ENCODE measurements around the gene MUC4. TPM values are rescaled to one million over a fixed set of nuclear protein-coding genes. Genes with fewer than 3 reads are reported as not detected.

The MUC4 gene
- total and polyA plus RNA-seq, 9 of the 15 experiments (the other 6 are each of a cell fraction or from before 2014, with no cell fraction given), result under 0.01 to 0.21 (median 0.10) TPM; not detected in 4

- Histone ChIP-seq H3K9me1 (ENCODE audit: control insufficient read depth, insufficient read depth, low read length) (no peaks in the 10 kb centered on the region), H3K27ac (ENCODE audit: extremely low read depth, low read depth, low read length) (no peak overlapping the region), H3K4me1 (replicated peaks in 1 of 2; ENCODE audit: control insufficient read depth in 2 of 2, insufficient read depth in 2 of 2, low read length in 2 of 2) (peaks cover 0 to 5% of the 10 kb centered on the region in 2 experiments; a peak in 3 of 5 replicates), H3K27me3 (ENCODE audit: control insufficient read depth in 2 of 2, insufficient read depth in 2 of 2, low read length in 2 of 2) (peaks cover 30 to 35% of the 10 kb centered on the region in 2 experiments), H4K20me1 (replicated peaks; ENCODE audit: control insufficient read depth, insufficient read depth, low read length) (no peaks in the 10 kb centered on the region; the same call in 1 of the 2 replicates), H3K9ac (ENCODE audit: insufficient read depth in 1 of 2, low read depth in 2 of 2, low read length in 2 of 2) (no peak overlapping the region), H3K9me3 (replicated peaks; ENCODE audit: control insufficient read depth, insufficient read depth, low read depth, low read length) (no peaks in the 10 kb centered on the region), H3K36me3 (ENCODE audit: control insufficient read depth, insufficient read depth, low read length) (no peaks in the 10 kb centered on the region), H3K4me3 (no peak overlapping the region), H3K79me2 (ENCODE audit: control insufficient read depth, insufficient read depth, low read length) (no peaks in the 10 kb centered on the region), H3K4me2 (ENCODE audit: insufficient read depth, low read length) (no peak overlapping the region), H2AFZ (ENCODE audit: low read depth, low read length) (no peak overlapping the region)
- ChIA-PET POLR2A (interaction anchor here (0.5 to 3.2 kb wide), 4 partner anchors 8 to 173 kb away, joined by 4 to 24 read pairs (median 8); no protein-coding TSS in a partner anchor), CTCF (ENCODE audit: low intra/inter-chr PET ratio) (no interaction called here)
- FAIRE-seq, result no peak
- ATAC-seq, result no peak
- WGBS (ENCODE audit: insufficient coverage, low coverage, missing lambda C conversion rate), result 1% methylated on average over 9 of the region's 9 CpGs
- no peak for DNase-seq (ENCODE audit: extremely low read depth in 1 of 4, low spot score in 3 of 4)
- in situ Hi-C loops (cut with MboI), result loop anchor here (5.0 to 25.0 kb wide), 3 partner anchors 100 to 795 kb away; partner anchors contain the start of genes RNF168, SLC51A, SMCO1 and ZDHHC19
- intact Hi-C loops (cut with micrococcal nuclease), result loop anchor here (10.0 kb wide), 2 partner anchors 173 to 477 kb away; partner anchors contain the start of gene PPP1R2
- TF ChIP-seq HMGXB4 (CRISPR knock-in tag; IDR thresholded peaks at IDR 0.05) (0 out of 2 replicates have a peak, but pooled peaks have one; percentile 28), EZH2 (IDR thresholded peaks at IDR 0.05; ENCODE audit: borderline replicate concordance, low read depth, low read length) (0 out of 2 replicates have a peak, but pooled peaks have one; percentile 55), ZBTB1 (CRISPR knock-in tag; IDR thresholded peaks at IDR 0.05; ENCODE audit: borderline replicate concordance, low read depth) (no peak), MEIS2 (IDR thresholded peaks at IDR 0.05; ENCODE audit: partially characterized antibody) (peak; percentile 46), CXXC5 (CRISPR knock-in tag; IDR thresholded peaks at IDR 0.05) (0 out of 2 replicates have a peak, but pooled peaks have one; percentile 9), ZFP36 (IDR thresholded peaks at IDR 0.05; ENCODE audit: low read depth, low read length, partially characterized antibody) (peak; percentile 26), SRF (CRISPR knock-in tag; IDR thresholded peaks at IDR 0.05) (0 out of 4 replicates have a peak, but pooled peaks of 1 of the 2 experiments have one; percentile 22), ZEB2 (IDR thresholded peaks at IDR 0.05) (no peak), HMG20A (CRISPR knock-in tag; conservative IDR thresholded peaks at IDR 0.05) (no peak), ZNF431 (CRISPR knock-in tag; IDR thresholded peaks at IDR 0.05) (peak; percentile 50)
- TF ChIP-seq, protein P1, sequence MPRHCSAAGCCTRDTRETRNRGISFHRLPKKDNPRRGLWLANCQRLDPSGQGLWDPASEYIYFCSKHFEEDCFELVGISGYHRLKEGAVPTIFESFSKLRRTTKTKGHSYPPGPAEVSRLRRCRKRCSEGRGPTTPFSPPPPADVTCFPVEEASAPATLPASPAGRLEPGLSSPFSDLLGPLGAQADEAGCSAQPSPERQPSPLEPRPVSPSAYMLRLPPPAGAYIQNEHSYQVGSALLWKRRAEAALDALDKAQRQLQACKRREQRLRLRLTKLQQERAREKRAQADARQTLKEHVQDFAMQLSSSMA (CRISPR knock-in tag; IDR thresholded peaks at IDR 0.05), result no peak
- BruUV-seq (replicated peaks), result no TSS peak
Observed at GRCh38 chr3:195717416-195717815, 94.3 kb downstream of the MUC4 start.

Measured in K562 (cell line).